ENCODE data around the gene SSH2.
"Not testable (repeated sequence)": the region's sequence is repeated elsewhere in the genome, so short reads cannot be mapped to it uniquely, and the experiment has no call there.

Gene SSH2

DNA sequence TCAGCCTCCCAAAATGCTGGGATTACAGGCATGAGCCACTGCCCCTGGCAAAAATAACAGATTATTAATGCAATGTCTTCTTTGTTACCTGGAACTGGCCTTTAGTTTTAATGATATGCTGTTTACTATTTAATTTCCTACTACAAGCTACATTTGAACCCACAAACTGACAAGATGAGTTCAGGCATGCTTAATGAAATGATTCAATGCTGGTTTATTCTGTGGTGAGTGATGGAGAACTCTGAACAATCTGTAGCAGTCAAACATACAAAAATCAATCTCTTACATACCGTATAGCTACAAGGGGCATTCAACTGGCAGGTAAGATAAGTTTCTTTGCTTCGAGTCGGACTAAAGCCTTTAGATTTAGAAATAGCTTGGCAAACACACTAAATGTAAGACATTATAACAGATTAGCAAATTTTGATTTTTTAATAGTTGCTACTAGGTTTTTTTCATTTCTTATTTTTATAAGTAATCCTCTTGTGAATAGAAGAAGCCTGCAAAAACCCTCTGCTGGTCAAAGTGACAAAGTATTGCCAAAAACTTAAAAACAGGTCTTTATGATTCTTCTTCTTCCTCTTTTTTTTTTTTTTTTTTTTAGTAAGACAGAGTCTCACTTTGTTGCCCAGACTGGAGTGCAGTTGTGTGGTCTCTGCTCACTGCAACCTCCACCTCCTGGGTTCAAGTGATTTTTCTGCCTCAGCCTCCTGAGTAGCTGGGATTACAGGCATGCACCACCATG is 138.5 kb downstream of the SSH2 start:
- H3K9ac ChIP-seq (ENCODE audit: insufficient read length): no peak overlapping the region
- H3K9me3 ChIP-seq (ENCODE audit: low read depth, low read length): no peaks in the 10 kb centered on the region
- H3K36me3 ChIP-seq (ENCODE audit: insufficient read depth, low read length): no peaks in the 10 kb centered on the region
- no peak overlapping the region for H3K27ac ChIP-seq
- H3K4me3 ChIP-seq: no peak overlapping the region
- DNase-seq (ENCODE audit: low read depth, low spot score): no peak
- TF ChIP-seq POLR2AphosphoS5 (IDR thresholded peaks at IDR 0.05; ENCODE audit: borderline replicate concordance, low read depth, low read length): no peak
- TF ChIP-seq FOXP2 (optimal IDR thresholded peaks at IDR 0.05; ENCODE audit: control extremely low read depth, extremely low read length, insufficient read depth): no peak

GRCh38 chr17:29789196-29790170 is 140.5 kb downstream of the SSH2 start:
- Histone ChIP-seq H3K9me3 (ENCODE audit: low read depth, low read length) (no peaks in the 10 kb centered on the region), H3K36me3 (ENCODE audit: insufficient read depth, low read length) (no peaks in the 10 kb centered on the region), H3K4me3 (no peak overlapping the region), H3K9ac (ENCODE audit: insufficient read length) (no peak overlapping the region), H3K27ac (no peak overlapping the region)
- TF ChIP-seq FOXP2 (optimal IDR thresholded peaks at IDR 0.05; ENCODE audit: control extremely low read depth, extremely low read length, insufficient read depth) (no peak), EZH2 (IDR thresholded peaks at IDR 0.05) (no peak), POLR2AphosphoS5 (IDR thresholded peaks at IDR 0.05; ENCODE audit: borderline replicate concordance, low read depth, low read length) (no peak)
- no peak for DNase-seq (ENCODE audit: low read depth, low spot score)

GRCh38 chr17:29787995-29788394 is 142.0 kb downstream of the SSH2 start:
- Histone ChIP-seq H3K4me3 (no peak overlapping the region), H3K9ac (ENCODE audit: insufficient read length) (no peak overlapping the region), H3K27ac (no peak overlapping the region), H3K36me3 (ENCODE audit: insufficient read depth, low read length) (no peaks in the 10 kb centered on the region), H3K9me3 (ENCODE audit: low read depth, low read length) (no peaks in the 10 kb centered on the region)
- no peak for DNase-seq (ENCODE audit: low read depth, low spot score)
- TF ChIP-seq FOXP2 (optimal IDR thresholded peaks at IDR 0.05; ENCODE audit: control extremely low read depth, extremely low read length, insufficient read depth): no peak

DNA sequence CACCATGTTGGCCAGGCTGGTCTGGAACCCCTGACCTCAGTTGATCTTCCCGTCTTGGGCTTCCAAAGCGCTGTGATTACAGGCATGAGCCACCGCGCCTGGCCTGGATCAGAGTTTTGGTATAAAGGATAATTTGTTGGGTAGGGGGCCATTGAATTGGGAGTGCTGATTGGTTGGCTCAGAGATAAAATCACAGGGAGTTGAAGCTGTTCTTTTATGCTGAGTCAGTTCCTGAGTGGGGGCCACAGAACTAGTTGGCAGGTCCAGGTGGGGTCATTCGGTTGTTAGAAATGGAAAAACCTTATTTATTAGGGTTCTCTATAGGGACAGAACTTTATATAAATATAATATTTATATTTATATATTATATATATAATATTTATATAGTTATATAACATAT is 147.1 kb downstream of the SSH2 start:
- Histone ChIP-seq H3K27ac (no peak overlapping the region), H3K36me3 (ENCODE audit: insufficient read depth, low read length) (no peaks in the 10 kb centered on the region), H3K9ac (ENCODE audit: insufficient read length) (no peak overlapping the region), H3K4me3 (no peak overlapping the region), H3K9me3 (ENCODE audit: low read depth, low read length) (no peaks in the 10 kb centered on the region)
- TF ChIP-seq POLR2AphosphoS5 (IDR thresholded peaks at IDR 0.05; ENCODE audit: borderline replicate concordance, low read depth, low read length) (no peak), EZH2 (IDR thresholded peaks at IDR 0.05) (no peak), FOXP2 (optimal IDR thresholded peaks at IDR 0.05; ENCODE audit: control extremely low read depth, extremely low read length, insufficient read depth) (no peak)
- DNase-seq (ENCODE audit: low read depth, low spot score): no peak

GRCh38 chr17:29779812-29780190 is 150.2 kb downstream of the SSH2 start:
- H3K27ac ChIP-seq: 0 out of 2 replicates have a peak overlapping the region, but pooled peaks have one; percentile 10
- not testable (repeated sequence) for H3K9ac ChIP-seq (ENCODE audit: insufficient read length); H3K9me3 ChIP-seq (ENCODE audit: low read depth, low read length); H3K36me3 ChIP-seq (ENCODE audit: insufficient read depth, low read length); DNase-seq (ENCODE audit: low read depth, low spot score); H3K4me3 ChIP-seq

- Histone ChIP-seq H3K4me3 (peak overlapping the region; percentile 48), H3K9me3 (ENCODE audit: low read depth, low read length) (no peaks in the 10 kb centered on the region), H3K36me3 (ENCODE audit: insufficient read depth, low read length) (no peaks in the 10 kb centered on the region), H3K9ac (ENCODE audit: insufficient read length) (no peak overlapping the region), H3K27ac (peak overlapping the region; percentile 58; the same call in 1 of the 2 replicates)
- DNase-seq (ENCODE audit: low read depth, low spot score): peak; percentile 78
- no peak for TF ChIP-seq EZH2 (IDR thresholded peaks at IDR 0.05)
- no peak for TF ChIP-seq FOXP2 (optimal IDR thresholded peaks at IDR 0.05; ENCODE audit: control extremely low read depth, extremely low read length, insufficient read depth)
- no peak; the same call in 1 of the 2 replicates for TF ChIP-seq POLR2AphosphoS5 (IDR thresholded peaks at IDR 0.05; ENCODE audit: borderline replicate concordance, low read depth, low read length)
Measured at GRCh38 chr17:29778956-29779811, 150.8 kb downstream of the SSH2 start.

DNA sequence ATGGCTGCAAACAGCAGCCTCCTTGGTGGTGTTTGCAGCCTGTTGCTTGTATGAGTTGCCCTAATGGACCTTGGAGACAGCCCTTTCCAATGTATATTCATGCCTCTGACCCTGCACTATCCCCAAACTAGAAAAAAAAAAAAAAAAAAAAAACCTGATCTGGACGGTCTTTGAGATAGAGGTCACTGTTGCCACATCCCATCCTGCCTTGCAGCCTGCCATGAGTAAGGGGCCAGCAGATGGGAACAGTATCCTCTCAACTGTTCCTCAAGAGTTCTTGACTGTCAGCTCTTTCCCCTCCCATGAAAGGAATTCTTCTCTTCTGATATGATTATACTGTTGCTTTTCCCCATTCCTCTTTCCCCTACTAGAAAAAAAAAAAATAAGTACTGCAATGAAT is 152.4 kb downstream of the SSH2 start:
- no peak for TF ChIP-seq FOXP2 (optimal IDR thresholded peaks at IDR 0.05; ENCODE audit: control extremely low read depth, extremely low read length, insufficient read depth)
- no peak for TF ChIP-seq EZH2 (IDR thresholded peaks at IDR 0.05)
- TF ChIP-seq POLR2AphosphoS5 (IDR thresholded peaks at IDR 0.05; ENCODE audit: borderline replicate concordance, low read depth, low read length): no peak
- Histone ChIP-seq H3K9ac (ENCODE audit: insufficient read length) (no peak overlapping the region), H3K4me3 (no peak overlapping the region), H3K9me3 (ENCODE audit: low read depth, low read length) (no peaks in the 10 kb centered on the region), H3K36me3 (ENCODE audit: insufficient read depth, low read length) (no peaks in the 10 kb centered on the region), H3K27ac (no peak overlapping the region)
- DNase-seq (ENCODE audit: low read depth, low spot score): no peak

GRCh38 chr17:29776026-29776425 is 154.0 kb downstream of the SSH2 start:
- Histone ChIP-seq H3K9ac (ENCODE audit: insufficient read length) (no peak overlapping the region), H3K36me3 (ENCODE audit: insufficient read depth, low read length) (no peaks in the 10 kb centered on the region), H3K27ac (no peak overlapping the region), H3K4me3 (no peak overlapping the region), H3K9me3 (ENCODE audit: low read depth, low read length) (no peaks in the 10 kb centered on the region)
- TF ChIP-seq POLR2AphosphoS5 (IDR thresholded peaks at IDR 0.05; ENCODE audit: borderline replicate concordance, low read depth, low read length) (no peak), FOXP2 (optimal IDR thresholded peaks at IDR 0.05; ENCODE audit: control extremely low read depth, extremely low read length, insufficient read depth) (no peak), EZH2 (IDR thresholded peaks at IDR 0.05) (no peak)
- no peak for DNase-seq (ENCODE audit: low read depth, low spot score)
